SHP77 (cell line): ENCODE data around the gene VTI1A.
A peak's percentile ranks its signal among the peaks of the same experiment; 100 is the strongest.

ENCODE experiments used
- DNase-seq, 2 experiments: peaks; one replicate each; lab custom pipeline; 2025; lab: John Stamatoyannopoulos, UW

Gene VTI1A

DNA sequence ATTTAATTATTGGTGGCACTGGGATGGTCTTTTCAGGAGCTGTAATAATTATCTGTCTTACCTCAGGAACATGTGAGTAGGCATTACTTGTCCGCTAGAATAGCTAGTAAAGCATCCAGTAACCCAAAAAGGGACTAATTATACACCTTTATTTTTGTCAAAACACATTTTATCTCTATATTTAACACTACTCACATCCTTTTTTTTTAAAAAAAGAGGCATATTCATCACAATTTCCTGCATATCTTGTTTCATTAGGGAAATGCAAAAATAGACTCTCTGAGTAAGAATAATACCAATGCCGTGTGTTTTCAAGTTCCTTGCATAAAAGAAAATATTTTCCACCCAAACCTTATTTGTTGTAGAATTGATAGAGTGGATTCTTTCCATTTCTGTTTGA lies 99.5 kb downstream of the VTI1A start:
- no peak for DNase-seq

DNA sequence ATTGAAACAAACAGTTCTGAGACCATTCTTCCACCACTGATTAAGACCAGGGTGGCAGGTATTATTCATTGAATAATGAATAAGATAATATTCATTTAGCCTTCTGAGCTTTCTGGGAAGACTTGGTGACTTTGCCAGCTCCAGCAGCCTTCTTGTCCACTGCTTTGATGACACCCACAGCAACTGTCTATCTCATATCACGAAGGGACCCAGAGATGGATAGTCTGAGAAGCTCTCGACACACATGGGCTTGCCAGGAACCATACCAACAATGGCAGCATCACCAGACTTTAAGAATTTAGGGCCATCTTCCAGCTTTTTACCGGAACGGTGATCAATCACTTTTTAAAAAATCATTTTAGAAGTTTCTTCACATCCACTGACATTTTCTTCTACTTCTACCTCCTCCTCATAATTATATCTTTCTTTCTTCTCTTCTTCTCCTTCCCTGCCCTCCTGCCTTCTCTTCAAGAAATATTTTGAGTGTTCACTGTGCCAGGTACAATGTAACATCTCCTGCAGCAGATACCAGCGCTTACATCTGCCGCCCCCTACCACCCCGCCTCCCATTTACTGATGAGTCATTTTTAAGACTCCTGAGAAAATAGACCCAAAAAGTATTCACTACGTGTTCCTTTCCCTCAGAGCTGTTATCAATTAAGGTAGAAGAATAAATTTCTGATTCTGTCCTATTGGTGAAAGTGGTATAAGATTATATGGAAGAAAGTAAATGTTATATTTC lies 101.7 kb downstream of the VTI1A start:
- no peak for DNase-seq

DNA sequence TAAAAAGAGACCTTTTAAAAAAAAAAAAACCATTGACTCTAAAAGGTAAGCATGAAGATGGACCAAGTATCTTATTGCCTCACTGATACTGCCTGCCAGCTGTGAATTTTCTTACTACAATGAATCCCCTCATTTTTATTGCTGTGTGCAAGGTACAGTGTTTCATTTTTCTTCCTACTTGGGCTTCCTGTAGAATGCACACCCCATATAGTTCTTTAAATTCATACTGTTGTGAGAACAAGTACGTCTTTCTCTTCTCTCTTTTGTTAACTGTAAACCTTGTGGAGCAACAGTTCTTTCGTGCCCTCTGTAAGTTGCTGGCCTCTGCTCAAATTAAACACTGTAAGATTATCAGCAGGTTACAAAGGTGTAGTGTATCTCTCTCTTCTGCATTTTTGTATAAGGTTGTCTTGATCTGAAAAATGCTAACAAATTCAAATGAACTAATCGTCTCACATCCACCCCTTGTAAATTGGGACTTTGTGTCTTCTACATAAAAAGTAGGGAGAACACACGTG lies 105.6 kb downstream of the VTI1A start:
- no peak for DNase-seq

DNA sequence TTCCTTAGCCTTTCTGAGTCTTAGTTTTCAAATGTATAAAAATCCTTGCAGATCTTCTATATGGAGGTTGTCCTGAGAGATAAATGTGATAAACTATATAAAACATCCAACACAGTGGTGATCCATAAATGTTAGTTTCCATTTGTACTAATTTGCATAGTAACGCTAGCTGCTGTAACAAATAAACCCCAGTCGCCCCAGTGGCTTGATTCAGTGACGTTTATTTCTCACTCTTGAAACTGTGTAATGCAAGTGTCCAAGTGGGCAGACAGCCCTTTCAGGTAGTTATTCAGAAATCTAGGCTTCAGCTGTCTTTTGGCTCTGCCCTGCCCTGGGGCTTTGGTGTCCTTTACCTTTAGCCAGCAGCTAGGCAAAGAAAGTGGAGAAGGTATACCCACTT lies 106.3 kb downstream of the VTI1A start:
- no peak for DNase-seq

DNA sequence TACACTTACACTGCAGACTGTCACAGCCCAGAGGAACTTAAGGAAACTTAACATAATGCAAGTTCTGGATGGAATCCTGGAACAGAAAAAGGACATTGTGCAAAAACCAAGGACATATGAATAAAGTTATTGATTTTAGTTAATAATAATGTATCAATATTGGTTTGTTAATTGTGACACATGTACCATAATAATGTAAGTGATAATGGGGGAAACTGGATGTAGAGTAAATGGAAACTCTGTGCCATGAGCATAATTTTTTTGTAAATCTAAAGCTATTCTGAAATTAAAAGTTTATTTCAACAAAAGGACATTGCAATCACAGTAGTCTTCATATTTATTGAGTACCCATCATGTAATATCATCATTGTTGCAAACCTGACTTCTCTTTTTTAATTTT lies 107.2 kb downstream of the VTI1A start:
- no peak for DNase-seq

DNA sequence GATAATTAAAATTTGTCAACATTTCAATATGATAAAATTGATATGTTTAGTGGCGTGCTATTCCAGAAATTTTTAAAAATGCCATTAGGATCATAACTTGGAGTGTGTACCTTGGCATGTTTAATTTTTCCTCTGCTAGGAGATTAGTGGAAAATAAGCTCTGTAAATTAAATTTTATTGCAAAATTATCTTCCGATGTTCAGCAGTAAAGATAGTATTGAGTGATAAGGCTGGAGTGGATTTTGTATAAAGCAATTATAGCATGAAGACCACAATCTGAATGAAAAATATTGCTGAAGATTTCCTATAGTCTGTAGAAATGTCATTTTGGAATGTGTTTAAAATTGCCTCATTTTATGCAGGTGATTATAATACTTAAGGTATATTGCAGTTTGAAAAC lies 110.2 kb downstream of the VTI1A start:
- no peak for DNase-seq

DNA sequence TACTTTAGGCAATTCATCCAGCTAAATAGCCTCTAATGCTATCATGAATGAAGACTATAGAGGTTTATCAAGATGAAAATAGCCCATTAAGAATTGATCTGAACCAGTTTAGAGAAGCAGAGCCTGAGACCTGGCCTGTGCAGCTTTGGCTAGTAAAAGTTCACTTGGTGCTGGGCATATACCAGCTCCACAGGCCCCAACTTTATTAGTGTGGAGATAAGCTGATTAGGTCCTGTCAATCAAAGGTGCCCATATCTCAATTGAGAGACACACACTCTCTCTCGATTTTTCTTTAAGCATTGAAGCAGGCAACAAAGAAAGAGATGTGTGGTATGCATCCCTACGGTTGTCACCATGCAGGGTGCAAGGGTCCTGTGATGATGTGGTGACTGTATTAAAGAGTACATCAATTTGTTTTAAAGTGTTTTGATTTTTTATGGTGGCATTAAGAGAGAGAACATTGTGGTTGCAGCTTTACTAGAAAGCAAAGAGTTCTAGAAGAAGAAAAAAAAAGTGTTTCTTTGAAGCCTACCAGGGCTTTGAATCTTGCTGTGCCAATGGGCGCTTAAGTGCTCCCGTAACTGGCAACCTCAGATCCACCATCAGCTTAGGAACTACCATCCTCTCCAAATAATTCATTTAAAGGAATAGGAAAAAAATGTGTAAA lies 111.6 kb downstream of the VTI1A start:
- no peak for DNase-seq

DNA sequence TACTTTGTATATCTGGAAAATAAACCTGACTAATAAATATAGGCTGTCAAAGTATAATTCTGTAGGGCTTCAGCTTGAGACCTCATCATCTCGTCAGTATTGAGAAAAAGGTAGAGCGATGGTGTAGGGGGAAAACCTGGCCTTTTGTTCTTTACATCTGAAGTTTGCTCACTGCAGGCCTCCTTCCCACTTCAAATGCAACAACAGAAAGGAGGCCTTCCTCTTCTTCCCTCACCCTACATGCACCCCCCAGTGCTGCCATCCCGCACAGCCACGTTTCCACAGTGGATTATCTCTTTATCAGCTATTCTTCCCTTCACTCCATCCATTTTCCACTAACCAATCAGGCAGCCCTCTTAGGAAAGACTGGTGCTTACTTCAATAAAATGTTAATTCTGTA lies 112.3 kb downstream of the VTI1A start:
- DNase-seq = no peak

DNA sequence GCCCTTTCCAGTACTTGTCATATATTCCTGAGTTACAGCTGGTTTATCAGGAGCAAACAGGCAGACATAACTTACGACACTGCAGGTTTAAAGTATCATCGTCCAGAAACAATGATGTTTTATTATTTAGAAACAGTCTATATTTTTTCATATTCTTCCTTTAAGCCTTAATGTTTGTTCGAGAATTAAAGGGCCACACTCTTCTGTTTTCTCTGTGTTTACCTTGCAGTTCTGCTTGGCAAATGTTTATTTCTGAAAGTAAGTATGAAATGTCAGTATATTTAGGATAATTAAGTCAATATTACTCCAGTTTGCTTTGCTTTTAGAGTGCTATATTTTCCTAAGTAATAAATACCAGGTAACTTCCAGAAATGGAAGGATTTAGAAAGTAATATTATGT lies 115.1 kb downstream of the VTI1A start:
- DNase-seq = no peak

DNA sequence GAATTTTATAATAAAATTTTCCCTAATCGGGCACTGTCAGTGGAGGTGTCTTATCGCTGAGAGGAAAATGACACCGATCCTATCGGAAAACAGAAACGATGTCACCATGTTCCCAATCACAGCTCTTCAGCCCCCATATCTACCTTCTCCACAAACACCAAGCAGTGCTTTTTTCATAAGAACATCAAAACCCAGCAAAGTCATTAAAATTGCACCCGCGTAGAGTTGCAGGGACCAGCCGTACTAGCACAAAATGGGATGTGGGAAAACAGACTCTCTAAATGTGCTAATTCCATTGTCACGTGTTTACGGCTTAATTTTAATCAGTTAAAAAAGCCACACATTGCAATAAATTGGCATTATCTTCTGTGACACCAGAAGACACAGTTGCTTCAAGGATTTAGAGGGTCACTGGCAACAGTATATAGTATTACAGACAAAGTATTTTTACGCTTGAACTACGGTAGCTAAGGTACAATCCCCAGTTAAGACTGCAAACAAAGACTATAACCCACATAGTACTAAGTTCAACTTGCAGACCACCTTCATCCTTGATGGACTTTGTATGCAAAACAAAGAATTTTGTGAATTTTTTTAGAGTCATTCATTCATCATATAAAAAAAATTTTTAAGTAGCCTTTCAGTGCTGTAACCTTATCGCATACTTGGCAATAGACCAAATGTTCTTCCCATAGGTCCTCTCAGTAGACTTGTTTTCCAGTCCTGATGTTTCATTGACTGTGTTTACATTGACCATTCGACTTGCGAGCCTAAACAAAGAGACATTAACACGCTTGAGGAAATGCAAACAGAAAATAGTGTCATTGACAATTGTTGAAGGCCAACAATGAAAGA lies 116.0 kb downstream of the VTI1A start:
- DNase-seq = peak; percentile 89 to 91

DNA sequence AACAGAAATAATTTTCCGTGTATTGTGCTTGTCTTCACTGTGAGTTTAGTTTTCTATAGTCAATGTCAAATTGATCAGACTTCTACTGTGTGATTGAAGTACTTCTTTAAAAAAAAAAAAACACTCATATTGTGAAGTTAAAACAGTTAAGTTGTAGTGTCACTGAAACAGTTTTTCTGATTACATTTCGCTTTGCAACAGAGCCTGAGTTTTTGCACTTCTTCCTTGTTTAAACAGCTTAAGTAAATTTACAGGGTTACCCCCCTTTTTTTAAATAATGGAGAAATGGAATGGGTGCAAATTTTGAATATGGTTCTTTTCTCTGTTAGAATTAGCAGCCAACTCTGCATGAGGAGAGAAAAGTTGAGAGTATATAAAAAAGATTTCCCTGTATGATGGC lies 117.3 kb downstream of the VTI1A start:
- no peak for DNase-seq

DNA sequence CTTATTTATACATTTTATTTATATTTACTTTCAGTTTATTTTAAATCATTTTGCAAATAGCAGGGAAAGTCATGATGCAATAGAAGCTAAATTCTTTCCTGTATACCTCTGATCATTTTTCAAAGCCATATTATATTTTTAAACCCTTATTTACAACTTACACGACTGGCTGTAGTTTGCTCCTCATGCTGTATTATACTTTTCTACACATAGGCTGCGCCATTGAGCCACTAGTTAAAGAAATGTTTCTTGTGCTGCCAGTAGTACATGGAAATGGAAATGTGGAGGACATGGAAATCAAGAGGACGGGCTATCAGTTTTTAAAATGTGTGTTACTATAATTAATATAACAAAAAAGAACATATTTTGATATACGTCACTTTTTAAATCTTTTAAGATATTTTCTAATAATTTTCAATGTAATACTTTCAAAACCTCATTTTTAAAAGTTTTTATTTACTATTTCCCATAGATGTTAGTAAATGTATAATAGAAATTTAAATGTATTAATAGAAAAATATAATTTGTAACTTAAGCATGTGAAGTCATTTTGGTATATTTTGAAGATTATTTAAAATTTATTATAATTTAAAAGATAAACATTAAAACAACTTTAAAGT lies 118.5 kb downstream of the VTI1A start:
- peak; percentile 30 to 51 for DNase-seq

DNA sequence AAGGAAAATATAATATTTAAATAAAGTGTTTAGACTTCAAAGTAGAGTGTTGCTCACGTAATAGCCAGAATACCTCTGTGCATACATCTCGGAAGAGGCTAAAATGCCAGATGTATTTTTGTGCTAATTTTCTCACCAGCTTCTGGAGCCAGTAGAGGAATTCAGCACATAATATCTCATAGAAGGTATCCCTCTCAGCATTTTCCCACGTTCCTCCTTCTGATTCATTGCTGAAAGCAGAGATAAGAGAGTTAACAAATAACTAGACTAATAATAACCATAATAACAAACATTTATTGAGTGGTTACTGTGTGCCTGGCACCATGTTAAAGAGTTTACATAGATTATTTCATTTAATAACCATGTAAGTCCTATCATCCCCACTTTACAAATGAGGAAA lies 123.6 kb downstream of the VTI1A start:
- no peak for DNase-seq

DNA sequence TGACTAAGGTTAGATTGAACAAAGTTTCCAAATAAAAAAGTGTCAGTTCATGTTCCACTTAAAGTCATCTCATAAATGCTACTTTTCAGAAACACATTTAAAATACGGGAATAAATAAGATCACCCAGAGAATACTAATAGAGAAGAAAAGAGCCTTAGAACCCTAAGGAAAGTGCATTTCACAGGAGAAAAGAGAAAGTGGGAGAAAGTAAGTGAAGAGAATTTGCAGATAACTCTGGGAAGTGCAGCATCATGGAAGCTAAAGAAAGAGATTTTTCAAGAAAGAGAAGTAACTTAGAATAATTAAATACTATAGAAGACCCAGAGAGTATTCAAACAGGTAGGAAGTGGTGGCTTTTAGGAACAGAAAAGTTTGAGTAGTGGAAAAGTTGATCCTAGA lies 132.6 kb downstream of the VTI1A start:
- DNase-seq = no peak

DNA sequence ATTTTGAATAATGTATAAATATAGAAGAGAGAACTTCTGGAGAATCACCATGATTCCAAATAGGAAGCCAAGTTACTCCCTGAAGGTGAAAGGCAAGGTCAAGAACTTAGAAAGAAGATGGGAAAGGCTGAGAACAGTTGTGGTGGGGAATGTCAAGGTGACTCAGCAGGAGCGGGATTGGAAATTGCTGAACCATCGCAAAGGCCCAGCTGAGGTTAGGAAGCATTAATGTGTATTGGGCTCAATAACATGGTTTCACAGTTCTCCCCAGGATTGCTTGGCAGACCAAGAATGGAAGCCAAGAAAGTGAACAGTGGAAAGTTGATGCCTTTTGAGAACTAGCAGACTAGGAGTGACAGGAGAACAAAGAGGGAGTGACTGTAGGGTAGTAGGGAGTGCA lies 133.3 kb downstream of the VTI1A start:
- no peak for DNase-seq

DNA sequence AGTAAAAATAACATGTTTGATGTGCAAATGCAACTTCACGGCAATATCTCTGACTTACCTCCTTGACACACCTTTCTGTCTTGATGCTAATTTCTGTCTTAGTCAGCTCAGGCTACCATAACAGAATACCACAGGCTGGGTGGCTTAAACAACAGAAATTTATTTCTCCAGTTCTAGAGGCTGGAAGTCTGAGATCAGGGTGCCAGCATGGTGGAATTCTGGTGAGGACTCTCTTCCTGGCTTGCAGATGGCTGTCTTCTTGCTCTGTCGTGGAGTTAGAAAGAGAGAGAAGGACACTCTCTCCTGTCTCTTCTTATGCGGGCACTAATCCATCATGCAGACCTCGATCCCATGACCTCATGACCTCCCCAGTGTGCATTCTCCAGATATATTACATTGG lies 134.9 kb downstream of the VTI1A start:
- DNase-seq = no peak

DNA sequence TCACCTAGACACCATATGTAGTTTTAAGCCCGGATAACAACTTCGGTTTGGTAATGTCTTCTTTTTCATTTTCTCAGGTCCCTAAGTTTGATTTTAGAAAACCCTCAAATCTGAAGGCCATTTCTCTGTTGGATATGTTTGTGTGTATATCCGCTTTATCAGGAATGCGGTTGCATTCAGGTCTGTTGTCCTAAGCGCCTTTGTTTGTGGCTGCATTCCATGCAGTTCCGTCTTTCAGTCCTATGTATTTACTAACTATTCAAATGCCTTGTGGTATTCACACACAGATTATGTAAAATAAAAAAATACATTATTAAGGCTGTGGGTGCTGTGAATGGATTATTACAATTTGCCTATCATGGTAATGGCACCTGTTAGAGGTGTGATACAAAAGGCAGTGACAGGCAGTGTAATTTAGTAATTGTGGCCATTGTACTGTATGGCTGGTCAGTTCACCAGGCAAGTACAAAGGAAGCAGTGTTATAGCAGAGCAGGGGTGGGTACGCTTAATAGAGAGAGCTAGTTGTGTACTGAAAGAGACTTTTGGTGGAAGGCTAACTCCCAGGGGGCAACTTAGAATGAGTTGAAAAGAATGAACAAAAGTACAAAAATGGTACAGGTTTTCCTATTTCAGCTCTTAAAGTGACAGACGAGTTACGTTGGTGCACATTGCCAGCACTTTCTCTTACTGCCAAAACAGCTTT lies 136.4 kb downstream of the VTI1A start:
- DNase-seq = no peak

DNA sequence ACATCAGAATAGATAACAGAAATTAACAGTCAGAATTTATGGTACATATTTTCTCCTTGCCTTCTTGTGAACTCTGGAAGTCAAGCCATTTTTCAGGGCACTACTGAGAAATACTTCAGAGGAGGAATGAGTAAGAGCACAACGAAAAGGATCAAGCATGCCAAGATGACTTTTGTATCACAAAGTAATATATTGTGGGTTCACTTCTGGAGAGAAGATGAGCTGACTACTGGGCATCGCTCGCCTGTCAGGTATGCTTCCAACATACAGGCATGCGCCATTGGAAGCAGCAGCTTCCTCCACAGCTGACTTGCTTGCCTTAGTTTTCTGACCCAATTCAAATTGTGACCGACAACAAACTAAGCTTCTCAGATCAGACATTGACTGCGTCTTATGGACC lies 137.3 kb downstream of the VTI1A start:
- DNase-seq = no peak

DNA sequence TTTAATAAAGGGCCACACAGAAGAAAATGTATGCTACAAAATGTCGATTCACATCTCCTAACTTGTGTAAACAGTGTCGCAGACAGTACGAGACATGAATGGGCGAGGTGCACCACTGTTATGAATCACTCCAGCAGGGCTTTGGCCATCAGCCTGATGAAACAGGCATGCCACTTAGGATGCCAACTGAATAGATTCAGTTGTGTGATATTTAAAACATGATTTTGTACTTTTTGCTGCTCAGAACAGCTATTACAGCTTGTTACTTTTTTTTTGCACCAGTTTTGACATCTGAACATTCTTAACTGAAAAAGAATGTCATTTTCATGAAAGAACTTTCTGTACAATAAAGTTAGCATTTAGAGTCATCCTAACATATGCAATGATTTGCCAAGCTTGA lies 138.1 kb downstream of the VTI1A start:
- no peak for DNase-seq

DNA sequence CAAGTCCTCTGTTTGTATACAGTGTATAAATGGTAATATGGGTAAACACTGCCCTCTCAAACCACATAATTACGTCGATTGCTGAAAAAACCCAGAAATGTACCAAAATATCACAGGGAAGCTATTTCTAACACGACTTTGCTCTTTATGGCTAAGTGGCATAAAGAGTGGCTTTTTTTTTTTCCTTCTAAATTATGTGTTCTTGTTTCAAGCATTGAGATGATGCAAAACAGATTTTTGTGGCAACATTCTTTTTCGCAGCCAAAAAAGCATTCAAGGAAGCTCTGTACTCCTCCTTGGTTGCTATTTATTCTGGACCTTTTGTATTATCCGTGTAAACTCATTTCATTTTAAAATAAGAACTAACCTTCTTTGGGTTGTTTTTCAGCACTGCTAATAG lies 138.9 kb downstream of the VTI1A start:
- DNase-seq = no peak

DNA sequence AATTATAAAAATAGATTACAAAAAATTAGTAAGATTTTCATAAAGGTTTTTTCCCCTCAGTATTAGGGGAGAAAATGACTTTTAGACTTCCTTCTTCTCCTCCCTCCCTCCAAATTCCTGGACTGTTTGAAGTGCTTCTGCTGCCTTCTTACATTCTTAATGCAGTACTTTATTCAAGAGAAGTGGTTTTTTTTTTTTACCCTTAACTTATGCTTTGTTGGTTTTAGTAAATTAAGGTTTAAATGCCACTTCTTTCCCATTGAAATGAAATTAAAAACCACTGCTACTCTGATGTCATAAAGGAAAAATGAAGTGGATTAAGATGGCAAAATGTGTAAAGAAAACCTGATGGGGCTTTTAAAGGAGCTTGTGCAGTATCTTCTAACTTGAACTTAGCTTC lies 140.7 kb downstream of the VTI1A start:
- no peak for DNase-seq
